IPS DF 4.7 (cell line): Measurements from ENCODE around the gene PRKD1.
"Not testable (repeated sequence)": the region's sequence is repeated elsewhere in the genome, so short reads cannot be mapped to it uniquely, and the experiment has no call there.

Source experiments
- DNase-seq: peaks from one replicate; pipeline ENCODE4 v3.0.0-alpha.2; 2013; ENCODE audit warnings: low spot score; ENCODE audit errors: extremely low read depth

The PRKD1 gene

DNA sequence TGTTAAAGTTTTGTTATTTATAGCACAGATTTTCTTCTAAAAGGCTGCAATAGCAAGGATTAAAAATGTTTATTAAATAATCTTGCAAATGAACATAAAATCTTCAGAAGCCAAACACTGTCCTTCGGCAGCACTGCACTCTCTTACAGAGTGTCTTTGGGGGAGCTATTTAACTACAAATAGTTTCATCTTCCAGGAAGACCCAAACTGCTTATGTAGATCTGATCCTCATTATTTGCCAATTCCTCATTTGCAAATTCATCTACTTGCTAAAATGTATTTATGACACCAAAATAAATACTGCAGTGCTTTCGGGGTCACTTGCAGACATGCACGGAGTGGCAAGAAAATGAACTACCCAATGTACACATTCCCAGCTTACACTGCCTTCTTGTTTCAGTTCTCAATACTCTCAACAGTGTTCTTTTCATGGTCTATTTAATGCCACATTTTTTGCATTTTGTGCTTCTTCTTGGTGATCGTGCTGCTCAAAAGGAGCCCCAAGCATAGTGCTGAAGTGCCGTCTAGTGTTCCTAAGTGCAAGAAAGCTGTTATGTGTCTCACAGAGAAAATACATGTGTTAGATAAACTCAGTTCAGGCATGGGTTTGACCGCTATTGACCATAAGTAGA lies 128.1 kb downstream of the PRKD1 start:
- no peak for DNase-seq

DNA sequence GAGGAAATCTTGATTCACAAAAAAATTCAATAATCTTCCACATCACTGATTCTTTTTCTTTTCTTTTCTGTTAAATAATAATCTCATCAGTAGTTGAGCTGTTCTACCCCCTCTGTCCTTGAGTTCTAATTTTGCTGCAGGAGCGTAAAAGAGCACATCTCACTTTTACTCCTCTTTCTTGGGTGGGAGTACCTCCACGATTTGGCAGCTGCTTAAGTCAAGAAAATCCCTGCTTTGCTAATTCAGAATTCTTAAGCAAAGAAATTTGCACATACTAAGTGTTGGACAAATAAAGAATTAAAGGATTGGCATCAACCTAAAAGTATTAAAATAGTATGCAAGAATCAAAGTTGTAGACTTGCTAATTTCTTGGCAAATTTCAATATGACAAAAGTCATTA lies 128.8 kb downstream of the PRKD1 start:
- no peak for DNase-seq

DNA sequence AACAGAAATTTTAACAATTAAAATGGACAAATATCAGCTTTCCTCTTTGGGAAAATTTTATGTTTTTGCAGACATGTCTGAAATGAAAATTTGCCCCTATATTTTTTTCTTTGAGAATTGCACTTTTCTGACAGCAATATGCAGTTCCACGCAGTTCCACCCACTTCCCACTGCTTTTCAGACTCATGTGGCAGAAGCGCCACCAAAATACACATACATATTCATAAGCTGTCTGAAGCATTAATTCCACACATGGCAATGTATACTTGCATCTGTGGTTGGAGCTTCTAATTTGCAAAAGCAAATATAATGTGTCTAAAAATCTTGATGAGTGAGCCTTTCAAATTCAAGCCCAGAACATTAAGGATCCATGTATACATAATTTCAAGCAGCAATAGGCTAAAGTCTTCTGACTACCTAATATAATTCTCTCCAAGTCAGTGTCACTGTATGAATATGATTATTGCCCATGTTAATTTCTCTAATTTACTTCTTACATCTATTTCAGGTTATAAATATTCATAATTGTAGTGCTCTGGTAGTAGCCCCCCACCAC lies 129.5 kb downstream of the PRKD1 start:
- DNase-seq, result no peak

DNA sequence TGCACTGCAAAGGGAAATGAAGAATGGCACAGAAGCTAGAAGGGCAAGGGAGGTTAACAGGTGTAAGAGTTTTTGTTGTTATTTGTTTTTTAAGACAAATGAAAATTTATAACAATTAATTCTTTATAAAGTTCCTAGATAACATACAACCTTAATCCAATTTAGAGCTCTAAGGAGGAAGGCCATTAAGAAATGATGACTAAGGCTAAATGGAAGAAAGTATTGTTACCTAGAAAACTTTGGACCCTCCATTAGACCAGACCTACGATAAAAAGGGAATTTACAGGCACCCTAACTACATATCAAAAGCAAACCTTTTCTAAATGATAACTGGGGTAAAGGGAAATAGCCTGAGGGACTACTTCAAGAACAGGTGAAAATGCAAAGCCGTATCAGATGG lies 130.8 kb downstream of the PRKD1 start:
- DNase-seq, result no peak

DNA sequence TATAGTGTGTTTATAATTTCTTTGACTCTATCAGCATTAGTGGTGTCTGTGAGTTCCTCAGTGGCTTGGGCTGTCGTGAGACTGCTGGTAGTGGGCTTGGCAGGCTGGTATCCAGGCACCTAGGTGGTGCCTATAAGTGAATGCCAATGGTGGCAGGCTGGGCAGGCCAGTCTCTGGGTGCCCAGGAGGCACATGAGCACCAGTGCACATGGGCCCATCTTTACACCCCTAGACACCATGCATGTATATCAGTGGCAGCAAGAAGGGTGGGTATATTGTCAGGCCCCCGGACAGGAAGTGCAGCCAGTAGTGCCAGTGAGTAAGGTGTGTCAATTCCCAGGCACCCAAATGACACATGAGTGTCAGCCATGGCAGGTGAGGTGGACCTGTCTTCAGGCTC lies 138.2 kb downstream of the PRKD1 start:
- no peak for DNase-seq

DNA sequence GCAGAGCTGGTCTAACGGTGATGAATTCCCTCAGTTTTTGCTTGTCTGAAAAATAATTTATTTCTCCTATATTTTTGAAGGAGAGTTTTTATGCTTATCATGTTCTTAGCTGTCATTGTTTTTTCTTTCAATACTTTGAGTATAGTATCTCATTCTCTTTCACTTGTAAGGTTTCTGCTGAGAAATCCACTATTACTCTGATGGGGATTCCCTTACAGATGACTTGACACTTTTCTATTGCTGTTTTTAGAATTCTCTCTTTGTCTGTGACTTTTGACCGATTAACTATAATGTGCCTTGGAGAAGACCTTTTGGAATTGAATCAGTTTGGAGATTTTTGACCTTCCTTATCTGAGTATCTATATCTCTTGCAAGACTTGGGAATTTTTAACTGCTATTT lies 139.6 kb downstream of the PRKD1 start:
- no peak for DNase-seq

DNA sequence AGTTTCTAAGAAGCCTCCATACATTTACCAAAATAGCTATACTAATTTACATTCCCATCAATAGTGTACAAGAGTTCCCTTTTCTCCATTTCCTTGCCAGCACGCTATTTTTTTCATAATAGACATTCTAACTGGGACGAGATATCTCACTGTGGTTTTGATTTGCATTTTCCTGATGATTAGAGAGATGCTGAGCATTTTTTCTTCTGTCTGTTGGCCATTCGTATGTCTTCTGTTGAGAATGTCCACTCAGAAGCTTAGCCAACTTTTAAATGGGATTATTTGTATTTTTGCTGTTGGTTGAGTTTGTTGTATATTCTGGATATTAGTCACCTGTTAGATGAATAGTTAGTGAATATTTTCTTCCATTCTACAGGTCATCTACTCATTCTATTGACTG lies 144.1 kb downstream of the PRKD1 start:
- DNase-seq, result no peak

DNA sequence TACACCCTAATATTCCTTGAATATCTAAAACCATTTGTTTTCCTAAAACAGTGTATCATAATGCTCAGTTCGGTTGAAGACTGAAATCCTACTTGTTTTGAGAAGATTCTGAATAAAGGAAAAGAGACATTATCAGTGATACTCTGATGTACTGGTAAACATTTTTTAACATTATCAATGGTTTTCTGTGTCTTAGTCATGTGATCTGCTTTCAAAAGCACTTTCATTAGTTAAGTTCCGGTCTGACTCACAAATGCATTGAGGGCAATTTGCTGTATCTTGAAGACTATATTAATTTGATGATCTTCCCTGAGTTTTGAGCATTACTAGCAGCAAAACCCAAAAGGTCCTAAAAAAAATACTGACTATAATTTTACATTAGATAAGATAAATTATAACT lies 145.6 kb downstream of the PRKD1 start:
- DNase-seq, result no peak

DNA sequence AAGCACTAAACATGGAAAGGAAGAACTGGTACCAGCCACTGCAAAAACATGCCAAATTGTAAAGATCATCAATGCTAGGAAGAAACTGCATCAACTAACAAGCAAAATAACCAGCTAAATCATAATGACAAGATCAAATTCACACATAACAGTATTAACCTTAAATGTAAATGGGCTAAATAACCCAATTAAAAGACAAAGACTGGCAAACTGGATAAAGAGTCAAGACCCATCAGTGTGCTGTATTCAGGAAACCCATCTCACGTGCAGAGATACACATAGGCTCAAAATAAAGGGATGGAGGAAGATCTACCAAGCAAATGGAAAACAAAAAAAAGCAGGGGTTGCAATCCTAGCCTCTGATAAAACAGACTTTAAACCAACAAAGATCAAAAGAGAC lies 150.5 kb downstream of the PRKD1 start:
- not testable (repeated sequence) for DNase-seq

DNA sequence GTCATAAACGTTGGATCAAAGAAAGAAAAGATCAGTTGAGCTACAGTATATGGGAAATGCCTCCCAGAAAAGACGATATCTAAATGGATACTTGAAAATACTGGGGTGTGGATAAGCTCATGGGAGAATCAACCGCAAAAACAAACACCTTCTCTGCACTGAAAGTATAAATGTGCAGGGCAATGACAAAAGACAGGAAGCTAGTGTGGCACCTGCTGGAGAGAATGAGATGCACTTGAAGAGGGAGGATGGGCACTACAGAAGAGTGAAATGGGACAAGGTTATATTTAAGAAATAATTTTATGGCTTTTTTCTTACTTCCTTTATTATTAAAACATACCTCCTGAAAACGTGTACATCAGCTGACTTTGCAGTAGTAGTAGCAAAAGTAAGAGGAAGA lies 153.7 kb downstream of the PRKD1 start:
- DNase-seq, result no peak

DNA sequence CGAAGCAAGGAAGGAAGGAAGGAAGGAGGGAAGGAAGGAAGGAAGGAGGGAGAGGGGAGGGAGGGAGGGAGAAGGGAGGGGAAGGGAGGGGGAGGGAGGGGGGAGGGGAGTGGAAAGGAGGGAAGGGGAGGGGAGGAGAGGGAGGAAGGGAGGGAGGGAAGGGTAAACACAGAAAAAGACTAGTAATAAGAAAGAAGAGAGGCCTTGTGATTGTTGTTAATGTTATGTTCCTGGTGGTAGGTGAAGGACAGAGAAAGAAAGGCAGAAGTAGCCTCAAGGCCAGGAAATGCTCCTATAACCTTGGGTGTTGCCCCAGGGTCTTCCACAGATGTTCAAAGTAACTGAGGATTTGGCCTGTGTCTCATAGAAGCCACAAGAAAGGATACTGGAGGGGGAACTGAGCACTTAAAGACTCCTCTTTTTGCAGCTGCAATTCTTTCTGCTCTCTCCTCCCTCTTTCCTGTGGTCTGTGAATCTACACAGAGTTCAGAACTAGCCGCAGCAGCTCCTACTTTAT lies 164.2 kb downstream of the PRKD1 start:
- no peak for DNase-seq

DNA sequence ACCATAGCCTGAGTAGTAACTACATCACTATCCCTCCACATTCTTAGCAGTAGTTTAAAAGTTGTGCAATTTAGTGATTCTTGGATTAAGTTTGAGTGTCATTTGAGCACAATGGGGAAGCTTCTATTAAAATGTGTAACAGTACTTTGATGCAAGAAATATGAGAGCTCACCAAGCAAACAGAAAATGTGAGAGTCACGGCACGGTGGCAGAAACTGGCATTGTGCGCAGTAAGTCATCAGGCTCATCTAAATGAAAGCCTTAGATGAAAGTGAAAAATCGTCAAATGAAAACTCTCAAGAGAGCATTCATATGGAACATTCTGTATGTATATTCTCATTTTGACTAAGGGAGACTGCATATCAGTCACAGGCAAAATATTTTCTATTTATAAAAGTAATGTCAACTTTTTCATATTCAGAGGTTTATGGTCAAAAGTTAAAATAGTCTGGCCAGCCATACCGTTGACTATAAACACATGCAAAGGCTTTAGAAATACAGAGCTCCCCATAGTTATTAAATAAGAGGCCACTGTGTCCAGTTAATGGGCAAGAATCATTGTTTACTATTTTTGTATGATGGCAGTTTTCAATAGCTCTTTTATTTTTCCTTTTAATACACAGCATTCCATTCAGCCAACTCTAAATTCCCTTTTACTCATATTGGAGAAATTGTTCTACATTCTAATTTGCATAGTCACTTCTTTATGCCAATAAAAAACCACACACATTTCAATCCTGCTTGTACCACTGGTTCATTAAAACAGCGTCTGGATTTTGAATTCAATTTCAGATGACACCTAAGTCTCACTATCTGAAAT lies 167.9 kb downstream of the PRKD1 start:
- DNase-seq, result no peak

DNA sequence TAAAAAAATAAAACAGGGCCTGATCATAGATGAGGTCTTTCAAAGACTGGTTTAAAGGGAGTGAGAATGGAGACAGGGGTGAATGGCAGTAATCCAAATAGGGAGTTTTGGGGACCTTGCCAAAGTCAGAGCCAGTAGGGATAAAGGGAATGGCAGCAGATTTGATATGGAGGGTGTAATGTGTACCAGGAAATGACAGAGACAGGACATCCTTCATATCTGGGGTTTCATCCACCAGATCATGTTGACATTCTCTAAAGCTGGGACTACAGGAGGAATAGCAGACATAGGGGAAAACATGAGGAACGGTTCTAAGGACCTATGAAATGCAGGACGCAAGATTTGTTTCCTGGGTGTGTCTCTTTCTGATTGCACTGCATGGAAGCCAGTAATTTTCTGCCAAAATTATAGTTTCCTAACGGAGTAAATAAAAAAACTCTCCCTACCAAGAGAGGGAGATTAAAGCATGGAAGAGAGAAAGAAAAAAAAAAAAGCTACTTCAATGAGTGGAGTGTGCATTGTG lies 169.9 kb downstream of the PRKD1 start:
- DNase-seq, result no peak

DNA sequence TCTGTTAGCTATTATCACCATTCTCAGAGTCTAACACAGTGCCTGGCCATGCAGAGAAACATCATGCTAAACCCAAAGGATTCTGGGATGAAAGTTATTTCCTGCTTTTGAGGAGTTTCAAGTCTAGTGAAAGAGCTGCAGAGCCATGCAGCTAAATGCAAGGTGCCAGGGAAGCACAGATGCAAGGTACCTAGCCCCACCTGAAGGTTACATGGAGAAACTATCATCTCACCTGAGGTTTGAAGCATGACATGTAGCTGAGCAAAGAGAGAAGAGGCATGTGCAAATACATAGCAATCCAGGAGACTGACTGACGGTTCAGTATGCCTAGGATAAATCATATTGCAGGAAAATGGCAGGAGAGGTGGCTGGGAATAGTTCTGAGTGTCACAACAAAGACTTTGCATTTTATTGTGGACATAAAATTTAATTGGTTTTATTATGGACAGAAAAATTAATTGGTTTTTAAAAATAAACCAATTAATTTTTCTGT lies 170.4 kb downstream of the PRKD1 start:
- DNase-seq, result no peak

DNA sequence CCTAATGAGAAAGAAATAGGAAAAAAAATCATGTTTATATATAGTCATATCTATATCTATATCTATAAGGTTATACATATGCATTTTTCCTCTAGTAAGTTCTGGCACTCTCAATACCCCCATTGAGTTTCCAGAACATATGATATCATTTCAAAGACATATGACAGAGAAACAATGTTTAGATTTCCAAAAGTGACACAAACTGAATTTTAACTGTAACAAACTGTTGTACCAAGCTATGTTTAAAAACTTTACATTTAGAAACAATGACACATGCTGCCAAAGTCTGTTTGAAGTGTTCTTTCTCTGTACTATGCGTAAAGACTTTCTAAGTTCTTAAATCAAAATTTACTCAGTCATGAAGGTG lies 171.6 kb downstream of the PRKD1 start:
- DNase-seq, result no peak

DNA sequence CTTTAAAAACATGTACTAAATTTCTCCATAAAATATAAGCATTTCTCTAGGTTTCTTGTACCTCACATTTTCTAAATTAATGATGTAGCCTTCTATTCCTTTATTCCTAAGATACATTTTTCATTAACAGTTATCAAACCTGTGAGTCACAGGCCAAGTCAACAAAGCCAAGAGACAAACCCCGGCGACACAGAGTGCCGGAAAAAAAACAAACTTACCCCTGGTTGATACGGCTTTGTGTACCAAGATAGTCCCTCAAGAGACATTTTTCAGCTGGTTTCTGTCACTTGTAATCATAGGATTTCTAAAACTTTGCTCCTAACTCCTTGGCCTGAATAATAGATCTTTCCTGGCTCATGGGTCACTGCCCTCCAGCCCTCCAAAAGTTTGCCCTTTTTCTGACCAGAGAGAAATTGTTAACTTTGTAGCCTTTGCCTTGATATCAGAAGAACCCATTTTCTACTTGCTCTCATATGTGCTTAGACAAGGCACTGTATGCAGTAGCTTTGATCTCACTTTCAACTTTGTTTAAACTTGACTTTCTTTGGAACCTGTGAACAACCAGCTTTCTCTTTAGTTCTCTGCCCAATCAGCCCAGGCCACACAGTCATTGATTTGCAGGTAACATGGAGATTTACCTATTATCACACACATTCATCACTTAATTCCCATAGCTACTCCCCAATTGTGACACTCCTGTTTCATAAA lies 172.2 kb downstream of the PRKD1 start:
- no peak for DNase-seq

DNA sequence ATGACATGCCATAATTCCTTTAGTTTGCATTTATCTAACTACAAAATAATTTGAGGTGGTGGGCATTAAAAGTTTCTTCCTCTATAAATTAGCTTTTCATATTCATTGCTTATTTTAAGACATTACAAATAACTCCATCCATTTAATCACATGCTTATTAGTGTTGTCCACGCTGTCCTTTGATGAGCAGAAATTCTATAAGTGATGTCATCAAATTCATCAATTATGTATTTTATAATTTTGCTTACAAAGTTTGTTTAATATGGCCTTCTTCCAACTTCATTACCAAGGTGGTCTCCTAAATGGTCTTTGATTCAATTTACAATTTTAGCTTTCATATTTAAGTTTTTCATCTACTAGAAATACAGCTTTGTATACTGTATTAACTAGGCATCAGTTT lies 173.5 kb downstream of the PRKD1 start:
- DNase-seq, result no peak

DNA sequence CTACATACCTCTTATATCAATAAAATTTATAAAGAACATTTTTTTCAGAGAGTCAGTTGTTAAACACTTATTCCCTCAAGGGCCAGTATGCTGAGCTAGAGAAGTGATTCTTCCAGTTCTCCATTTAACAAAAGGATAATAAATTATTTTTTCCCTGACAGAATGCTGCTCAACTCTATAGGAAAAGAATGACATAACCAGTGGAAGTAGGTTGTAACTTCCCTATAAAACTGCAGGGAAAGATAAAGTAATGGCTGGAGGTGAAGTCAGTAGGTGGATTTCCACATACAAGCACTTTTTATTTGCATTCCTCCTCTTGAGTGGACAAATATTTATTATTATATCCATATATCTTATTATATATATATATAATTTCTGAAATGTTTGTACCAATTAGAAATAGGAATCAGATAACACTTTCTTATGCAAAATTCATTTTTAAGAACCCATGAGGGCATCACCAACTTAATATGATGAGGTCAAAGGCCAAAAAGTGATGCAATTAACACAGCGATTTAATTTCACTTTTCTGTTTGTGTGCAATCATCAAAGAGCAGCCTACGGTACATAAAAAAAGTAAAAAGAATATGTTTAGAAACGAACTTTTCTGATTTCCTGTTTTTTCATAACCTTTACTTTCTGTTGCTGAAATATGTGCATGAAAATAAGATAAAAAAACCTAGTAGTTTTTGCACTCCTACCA lies 175.3 kb downstream of the PRKD1 start:
- DNase-seq, result no peak

DNA sequence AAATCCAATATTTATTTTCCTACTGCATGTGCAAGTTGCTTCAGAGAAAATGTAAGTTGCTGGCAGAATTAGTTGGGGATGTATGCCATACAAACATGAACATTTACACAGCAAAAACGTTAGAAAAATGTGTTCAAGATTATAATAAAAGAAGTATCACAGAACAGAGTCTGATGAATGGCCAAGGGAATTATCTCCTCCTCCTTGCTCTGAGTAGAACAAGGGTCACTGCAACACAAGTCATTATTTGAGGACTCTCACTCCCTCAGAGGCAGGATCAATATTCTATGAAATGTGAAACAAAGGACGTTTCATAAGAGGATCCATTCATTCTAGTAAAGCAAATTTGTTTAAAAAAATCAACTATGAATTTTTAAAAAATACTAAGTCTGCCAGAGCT lies 177.8 kb downstream of the PRKD1 start:
- no peak for DNase-seq

DNA sequence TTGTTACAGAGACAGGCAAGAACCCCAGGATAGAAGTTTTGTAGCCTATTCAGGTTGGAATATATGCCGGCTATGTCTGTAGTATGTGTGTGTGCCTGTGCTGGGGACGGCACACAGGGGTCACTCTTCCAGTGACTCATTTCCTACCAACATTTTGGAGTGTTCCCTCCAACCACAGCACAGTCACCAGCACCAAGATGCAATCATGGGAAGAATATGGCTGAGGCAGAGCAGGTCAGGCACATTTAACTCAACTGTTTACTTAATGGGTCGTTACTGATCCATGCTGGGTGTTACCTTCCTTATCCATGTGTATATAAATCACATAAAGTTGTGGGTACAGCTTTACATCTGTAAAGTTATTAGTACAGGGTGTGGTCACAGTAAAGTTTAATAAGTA lies 178.3 kb downstream of the PRKD1 start:
- no peak for DNase-seq

DNA sequence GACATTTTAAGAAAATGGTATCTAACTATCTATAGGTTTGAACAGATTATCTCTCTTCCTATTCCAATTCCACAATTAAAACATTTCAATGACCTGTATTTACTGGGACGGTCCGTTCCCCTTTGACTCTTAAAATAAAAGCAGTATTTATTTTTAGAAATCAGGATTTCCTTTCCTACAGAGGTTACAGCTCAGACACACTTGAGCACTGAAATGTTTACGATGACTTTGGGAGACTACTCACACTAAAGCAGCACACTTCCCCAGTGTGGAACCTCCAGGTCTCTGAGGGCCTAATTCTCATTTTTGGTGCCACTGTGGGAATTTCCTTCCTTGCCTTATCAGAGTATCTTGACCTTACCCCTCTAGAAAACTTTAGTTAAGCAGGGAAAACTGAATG lies 181.8 kb downstream of the PRKD1 start:
- no peak for DNase-seq
